ENCODE measurements around the gene KIAA0319L.
"Not testable (repeated sequence)": the region's sequence is repeated elsewhere in the genome, so short reads cannot be mapped to it uniquely, and the experiment has no call there.

Gene KIAA0319L

GRCh38 chr1:35481229-35481628 is 76.0 kb downstream of the KIAA0319L start:
- no peak for DNase-seq

GRCh38 chr1:35477870-35478269 is 79.3 kb downstream of the KIAA0319L start:
- no peak for DNase-seq

DNA sequence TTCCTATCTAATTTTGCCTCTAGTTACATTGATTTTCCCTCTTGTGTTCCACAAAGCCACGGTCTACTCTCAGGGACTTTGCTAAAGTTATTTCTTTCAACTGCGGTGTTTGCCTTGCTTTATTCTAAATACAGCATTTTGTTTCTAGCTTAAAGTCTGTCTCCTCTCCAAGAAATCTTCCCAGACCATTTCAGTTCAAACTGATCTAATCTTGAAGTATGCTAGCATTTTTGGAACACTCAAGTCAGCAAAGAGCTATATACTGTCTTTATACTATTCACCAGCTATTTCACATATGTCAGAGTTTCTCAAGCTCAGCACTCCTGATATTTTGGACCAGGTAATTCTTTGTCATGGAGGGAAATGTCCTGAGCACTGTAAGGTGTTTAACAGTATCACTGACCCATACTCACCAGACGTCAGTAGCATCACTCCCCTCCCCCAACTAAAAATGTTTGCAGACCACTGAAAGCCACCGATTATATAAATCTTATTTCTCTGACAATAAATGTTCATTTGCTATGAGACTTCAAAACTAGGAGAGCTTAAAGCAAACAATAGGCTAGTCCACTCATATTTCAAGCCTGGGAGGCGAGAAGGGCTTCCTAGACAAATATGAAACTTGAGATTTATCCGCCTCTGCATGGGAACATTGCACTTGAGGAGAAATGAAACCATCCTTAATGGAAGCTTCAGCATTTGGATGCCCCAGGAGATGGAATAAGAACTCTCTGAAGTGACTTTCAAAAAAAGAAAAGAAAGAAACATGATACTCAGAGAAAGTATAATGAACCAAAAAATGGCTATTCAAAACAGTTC is 81.1 kb downstream of the KIAA0319L start:
- DNase-seq = no peak

DNA sequence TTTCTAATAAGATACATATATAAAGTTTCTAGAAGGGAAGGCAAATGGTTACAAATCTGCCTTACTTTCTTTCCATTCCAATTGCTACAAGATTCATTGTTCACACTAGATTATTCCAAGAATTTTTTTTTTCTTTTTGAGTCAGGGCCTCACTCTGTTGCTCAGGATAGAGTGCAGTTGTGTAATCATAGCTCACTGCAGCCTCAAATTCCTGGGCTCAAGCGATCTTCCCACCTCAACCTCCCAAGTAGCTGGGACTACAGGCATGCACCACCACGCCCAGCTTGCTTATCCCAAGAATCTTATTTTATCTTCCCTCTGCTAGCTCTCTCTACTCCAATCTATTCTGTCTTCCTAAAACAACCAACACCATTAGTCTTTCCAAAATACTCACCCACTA is 81.8 kb downstream of the KIAA0319L start:
- no peak for DNase-seq

DNA sequence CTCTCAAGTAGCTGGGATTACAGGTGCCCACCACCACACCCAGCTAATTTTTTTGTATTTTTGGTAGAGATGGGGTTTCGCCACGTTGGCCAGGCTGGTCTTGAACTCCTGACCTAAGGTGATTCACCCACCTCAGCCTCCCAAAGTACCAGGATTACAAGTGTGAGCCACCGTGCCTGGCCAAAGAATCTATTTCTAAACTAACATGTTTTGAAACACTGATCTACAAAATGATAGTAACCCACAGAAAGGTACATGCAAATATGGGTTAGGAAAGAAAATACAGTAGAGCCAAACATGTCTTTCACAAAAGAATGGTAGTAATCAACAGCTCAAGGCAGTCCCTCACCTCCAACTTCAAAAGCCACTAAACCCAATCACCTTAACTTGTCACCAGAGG is 84.0 kb downstream of the KIAA0319L start:
- DNase-seq = not testable (repeated sequence)

GRCh38 chr1:35470977-35471613 is 86.1 kb downstream of the KIAA0319L start:
- no peak for DNase-seq

GRCh38 chr1:35466120-35466519 is 91.1 kb downstream of the KIAA0319L start:
- DNase-seq = no peak

GRCh38 chr1:35463749-35464148 is 93.5 kb downstream of the KIAA0319L start:
- not testable (repeated sequence) for DNase-seq

- no peak for DNase-seq
These were observed 94.0 kb downstream of the KIAA0319L start for GRCh38 chr1:35463232-35463631.

DNA sequence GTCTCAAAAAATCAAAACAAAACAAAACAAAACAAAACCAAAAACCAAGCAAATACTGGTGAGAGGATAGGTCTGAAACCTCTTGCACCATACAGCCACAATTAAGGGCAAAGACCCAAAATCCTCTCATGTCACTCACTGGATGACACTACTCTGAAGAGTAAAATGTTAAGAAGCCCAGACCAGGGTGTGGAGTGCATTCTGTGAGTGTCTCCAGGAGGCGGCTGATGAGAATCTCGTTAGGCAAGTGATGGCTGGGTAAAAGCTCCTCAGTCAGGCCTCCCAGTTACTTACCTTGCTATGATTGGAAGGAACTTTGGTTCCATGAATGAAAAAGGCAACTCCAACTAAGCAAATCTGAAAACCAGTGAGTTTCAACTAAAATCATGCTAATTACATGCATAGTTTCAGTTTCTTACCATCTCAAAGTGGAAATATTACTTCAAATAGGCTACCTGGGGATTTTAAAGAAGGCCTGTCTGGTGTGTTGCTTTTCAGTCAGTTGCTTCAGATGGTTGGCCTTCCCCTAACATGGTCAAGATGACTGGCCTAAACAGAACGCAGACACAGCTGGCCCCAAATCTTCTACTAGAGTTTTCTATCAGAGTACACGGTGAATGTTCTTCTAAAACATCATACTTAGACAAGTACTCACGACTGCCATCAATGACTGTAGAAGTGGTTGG is 95.1 kb downstream of the KIAA0319L start:
- no peak for DNase-seq

DNA sequence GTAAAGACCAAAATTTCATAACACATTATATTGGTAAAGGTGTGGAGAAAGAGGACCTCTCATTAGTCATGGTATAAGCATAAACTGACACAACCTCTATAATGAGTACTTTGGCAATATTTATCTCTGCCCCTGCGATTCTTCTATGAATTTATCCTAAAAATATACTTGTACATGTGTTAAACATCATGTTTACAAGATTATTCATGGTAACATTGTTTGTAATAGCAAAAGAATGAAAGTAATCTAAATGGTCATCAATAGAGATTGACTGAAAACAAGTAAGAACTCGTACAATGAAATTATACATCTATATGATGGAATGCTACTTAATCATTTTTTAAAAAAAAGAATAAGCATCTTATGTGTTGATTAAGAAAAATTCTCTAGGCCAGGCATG is 96.4 kb downstream of the KIAA0319L start:
- DNase-seq = no peak

GRCh38 chr1:35454616-35455015 is 102.6 kb downstream of the KIAA0319L start:
- DNase-seq = no peak

GRCh38 chr1:35454176-35454575 is 103.0 kb downstream of the KIAA0319L start:
- no peak for DNase-seq

- no peak for DNase-seq
These were observed 104.2 kb downstream of the KIAA0319L start for GRCh38 chr1:35453031-35453430.

GRCh38 chr1:35452106-35452774 is 105.0 kb downstream of the KIAA0319L start:
- DNase-seq = peak; percentile 15

DNA sequence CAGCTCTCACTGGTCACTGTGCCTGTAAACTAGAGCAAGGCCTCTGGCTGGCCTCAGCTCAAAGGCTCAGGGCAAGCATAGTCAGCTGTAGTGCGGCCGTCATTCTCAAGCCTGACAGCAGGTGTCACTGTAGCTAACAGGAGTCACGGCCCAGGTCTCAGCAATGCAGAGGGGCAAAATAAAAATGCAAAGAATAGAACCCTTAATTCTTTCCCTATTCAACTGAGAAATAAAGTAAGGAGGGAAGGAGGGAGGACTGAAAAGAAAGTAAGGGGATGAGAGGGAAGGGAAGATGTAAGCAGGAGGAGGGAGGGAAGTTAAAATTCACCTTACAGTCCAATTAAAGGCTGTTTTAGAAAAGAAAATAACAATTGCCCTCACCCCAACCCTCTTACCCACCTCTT is 106.1 kb downstream of the KIAA0319L start:
- DNase-seq = peak; percentile 67

GRCh38 chr1:35449334-35450008 is 107.7 kb downstream of the KIAA0319L start:
- DNase-seq = peak; percentile 81

GRCh38 chr1:35448344-35448801 is 108.8 kb downstream of the KIAA0319L start:
- DNase-seq = peak; percentile 81

DNA sequence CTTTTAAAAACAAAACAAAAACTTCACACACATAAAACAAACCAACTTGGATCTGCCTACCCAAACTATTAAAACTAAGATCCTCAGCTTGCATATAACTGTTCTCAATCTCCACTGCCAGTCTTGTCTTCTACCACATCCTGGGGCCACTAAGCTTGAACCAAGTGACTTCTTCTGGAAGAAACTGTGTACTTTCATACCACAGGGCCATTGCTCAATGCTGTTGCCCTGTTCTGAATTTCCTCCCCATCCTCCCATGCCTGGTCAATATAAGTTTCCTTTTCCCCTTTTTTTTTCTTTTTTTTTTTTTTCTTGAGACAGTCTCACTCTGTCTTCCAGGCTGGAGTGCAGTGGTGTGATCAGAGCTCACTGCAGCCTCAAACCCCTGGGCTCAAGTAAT is 109.9 kb downstream of the KIAA0319L start:
- DNase-seq = no peak

DNA sequence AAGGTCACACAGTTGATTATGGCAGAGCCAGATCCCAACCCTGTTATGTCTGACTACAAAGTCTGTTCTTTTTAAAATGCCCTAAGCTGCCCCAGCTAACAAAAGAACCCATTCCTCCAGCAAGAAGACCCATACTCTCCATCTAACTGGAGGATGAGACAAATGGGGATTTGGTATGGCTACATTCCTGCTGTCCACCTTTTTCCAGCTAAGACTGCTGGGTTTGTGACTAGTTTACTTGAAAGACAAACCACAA is 112.8 kb downstream of the KIAA0319L start:
- DNase-seq = no peak

GRCh38 chr1:35443768-35444518 is 113.3 kb downstream of the KIAA0319L start:
- peak; percentile 13 for DNase-seq

- no peak for DNase-seq
These were observed 114.5 kb downstream of the KIAA0319L start for GRCh38 chr1:35442734-35443133.

Measured in fibroblast of skin of scalp (primary cell).